Caki2 (cell line): Measurements from ENCODE around the gene KRR1. TPM values are rescaled to one million over a fixed set of nuclear protein-coding genes. Genes with fewer than 3 reads are reported as not detected.
"Not testable (repeated sequence)": the region's sequence is repeated elsewhere in the genome, so short reads cannot be mapped to it uniquely, and the experiment has no call there.

Experiments used
- DNase-seq: peaks from one replicate; pipeline ENCODE4 v3.0.0-alpha.2; 2015; ENCODE audit warnings: low read depth
- in situ Hi-C: cut with HindIII; loops from 2 replicates; pipeline ENCODE4 v1.10.0; 2016; ENCODE audit warnings: low sequenced_read_pairs, low pct_unique_long_range_greater_than_20kb, mixed read lengths
- total RNA-seq: library from RNA; depleted of rRNA; stranded (reverse); fragments of >200 nt; shearing (Covaris generic); gene quantifications from 2 replicates; pipeline ENCODE4 v1.2.3, GENCODE V29; 2014; ENCODE audit warnings: low replicate concordance

Gene KRR1
- total RNA-seq, 1 experiment from 2014 or later, result 53.4 TPM

DNA sequence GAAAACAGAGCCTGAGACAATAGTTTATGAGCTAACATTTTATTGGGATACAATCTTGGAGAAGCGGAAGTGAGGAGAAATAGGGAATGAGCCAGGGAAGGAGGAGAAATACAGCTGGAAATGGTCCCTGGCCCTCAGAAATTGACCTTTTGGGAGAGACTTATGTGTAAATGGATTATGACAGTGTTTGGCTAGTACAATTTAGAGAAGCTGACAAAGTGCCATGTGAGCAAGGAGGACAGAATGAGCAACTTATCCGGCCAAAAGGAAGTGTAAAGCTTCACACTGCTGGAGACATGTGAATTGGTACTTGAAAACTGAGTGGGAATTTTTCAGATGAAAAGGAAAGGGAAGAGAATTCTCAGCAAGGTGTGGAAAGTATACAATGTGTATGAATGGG lies 28.0 kb downstream of the KRR1 start:
- in situ Hi-C loops, result no loop called here

DNA sequence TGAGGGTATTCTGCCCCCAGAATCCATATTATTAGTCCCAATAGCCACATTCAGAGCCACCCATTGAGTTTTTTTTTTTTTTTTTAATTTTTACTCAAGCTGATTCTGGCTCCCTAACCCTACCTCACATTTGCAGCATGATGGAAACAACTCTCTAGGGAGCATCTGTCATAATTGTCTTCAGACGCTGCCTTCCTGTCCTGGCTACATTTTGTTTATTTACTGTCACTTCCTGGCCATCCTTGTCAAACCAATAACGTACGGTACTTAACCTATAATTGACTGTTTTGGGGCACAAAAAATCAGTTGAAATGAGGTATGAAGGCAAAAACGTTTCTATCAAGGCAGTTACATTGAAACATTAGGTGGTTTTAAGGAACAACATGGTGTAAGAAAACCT lies 28.8 kb downstream of the KRR1 start:
- in situ Hi-C loops, result no loop called here
- no peak for DNase-seq

More for the DNA sequence above, 28.0 kb downstream of the KRR1 start:
- DNase-seq, result no peak

DNA sequence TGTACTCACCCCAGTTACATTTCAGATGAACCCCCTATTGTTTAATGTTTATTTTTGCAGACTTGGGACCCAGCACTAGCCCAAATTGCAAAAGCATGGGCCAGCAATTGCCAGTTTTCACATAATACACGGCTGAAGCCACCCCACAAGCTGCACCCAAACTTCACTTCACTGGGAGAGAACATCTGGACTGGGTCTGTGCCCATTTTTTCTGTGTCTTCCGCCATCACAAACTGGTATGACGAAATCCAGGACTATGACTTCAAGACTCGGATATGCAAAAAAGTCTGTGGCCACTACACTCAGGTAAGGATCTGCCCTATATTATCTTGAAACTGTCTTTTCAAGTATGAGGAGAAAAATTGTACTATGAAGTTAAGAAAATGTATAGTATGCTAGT lies 29.6 kb downstream of the KRR1 start:
- in situ Hi-C loops, result no loop called here
- DNase-seq, result no peak

DNA sequence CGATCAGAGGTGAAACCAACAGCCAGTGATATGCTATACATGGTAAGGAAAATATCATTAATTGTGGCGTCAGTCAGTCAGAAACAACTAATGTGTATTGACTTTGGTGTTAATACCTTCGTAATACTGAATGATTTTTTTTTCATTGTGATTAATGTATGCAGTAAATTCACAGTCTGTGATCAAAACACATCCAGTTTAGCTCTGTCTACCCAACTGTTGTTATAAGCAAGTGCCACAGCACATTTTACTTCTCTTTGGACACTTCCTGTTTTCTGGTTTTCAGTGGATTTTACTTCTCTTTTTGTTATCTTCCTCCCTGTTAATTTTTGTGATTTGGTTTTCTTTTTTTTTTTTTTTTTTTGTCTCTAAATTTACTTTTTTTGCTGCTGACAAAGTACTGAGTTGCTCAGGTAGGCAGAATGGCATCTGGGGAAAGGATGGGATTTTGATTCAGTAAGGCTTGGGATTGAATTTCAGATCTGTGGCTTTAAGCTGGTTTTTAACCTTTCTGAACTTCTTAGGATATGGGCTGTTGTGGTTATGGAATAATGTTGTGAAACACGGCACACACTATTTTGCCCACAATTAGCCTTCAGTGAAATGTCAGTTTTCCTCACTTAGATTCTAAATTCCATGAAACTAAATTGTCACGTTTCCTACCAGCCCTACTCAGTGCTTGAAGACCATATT lies 30.2 kb downstream of the KRR1 start:
- in situ Hi-C loops, result no loop called here
- DNase-seq, result no peak

DNA sequence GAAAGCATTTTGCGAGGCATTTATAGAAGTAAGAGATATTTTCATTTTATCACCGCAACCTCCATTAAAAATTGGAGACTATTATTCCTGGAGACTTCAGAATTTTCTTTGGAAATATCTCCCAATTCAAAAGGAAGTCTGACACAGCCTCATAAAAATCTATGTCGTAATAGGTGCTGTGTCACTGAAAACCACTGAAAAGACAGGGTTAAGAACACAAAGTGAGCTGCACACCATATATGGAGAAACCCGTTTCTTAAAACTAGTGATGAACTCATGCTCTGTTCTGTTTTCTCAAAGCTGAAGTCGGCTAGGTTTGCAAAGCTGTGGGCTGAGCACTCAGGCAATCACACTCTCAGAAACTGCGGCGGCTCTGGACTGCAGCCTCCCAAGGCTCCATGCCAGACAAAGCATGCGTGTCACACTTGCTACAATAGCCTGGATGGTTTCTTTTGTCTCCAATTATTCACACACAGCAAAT lies 30.9 kb downstream of the KRR1 start, which contains the start of gene GLIPR1:
GLIPR1 (plus strand) TSS at position 287 of the 481 bp plus-strand sequence; CDS start at position 413, 126 bp downstream.
- peak; percentile 76 for DNase-seq
- in situ Hi-C loops, result no loop called here

DNA sequence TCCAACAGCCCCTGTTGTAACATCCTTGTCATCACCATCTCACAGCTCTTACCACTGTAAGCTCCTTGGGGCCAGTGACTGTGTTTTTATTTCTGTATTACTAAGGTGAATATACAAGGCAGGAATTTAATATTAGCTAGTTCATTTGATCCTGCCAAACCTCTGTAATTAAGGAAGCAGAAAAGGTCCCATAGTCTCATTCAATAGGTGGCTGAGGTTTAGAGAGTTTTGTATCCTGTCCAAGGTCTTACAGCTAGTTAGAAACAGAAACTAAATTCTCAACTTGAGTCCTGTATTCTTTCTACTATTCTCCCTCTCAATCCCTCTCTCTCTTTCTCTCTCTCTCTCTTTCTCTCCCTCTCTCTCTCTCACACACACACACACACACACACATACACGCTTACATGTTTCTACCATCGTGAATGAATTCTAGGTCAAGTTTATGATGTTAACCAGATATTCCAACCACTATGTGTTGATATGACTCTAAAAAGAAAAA lies 31.4 kb downstream of the KRR1 start:
- in situ Hi-C loops, result no loop called here
- DNase-seq, result peak; percentile 46

DNA sequence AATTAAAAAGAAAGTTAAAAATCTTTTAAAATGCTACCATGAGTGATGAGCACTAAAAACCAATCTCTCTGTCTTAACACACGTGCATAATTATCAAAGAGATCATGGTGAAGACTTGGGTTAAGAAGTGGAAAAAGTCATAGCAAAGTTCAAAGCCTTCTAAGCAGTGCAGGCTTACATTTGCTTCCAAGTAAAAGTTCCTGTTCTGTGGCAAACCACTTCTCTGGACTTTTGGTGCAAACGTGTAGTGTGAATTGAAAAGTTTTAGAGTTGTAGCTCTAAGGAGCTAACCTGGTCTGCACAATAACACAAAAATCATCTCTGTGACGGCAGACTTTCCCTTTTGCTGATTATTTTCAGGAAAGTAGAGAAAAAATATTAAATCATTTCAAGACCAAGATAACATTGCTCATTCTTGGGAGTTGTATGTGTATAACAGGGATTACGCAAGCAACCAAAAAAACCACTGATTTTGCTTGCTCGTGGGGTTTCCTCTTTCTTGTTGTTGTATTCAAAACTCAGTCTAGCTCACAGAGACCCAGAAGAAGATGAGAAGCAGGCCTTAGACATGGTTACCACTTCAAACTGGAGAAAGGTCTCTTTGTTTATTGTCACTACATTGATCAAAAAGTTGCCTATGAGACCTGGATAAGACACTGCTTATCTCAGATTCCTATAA lies 33.2 kb downstream of the KRR1 start:
- no peak for DNase-seq
- in situ Hi-C loops, result no loop called here

DNA sequence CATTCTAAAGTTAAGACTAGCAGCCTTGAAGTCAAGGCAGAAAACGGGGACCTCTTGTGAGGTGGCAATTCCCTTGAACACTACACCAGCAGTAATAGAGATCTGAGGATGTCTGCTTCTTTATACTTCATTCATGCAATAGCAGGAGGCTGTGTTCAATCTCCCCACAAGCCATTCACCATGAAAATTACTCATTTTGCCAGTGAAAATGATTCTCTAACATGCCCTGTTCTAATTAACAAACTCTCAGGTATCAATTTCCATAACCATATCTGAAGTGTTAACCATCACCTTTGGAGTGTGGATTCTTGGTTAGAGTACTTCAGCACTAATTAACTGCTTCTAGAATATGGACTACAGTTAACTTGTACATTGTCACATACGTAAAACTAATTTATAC lies 34.3 kb downstream of the KRR1 start:
- DNase-seq, result no peak

DNA sequence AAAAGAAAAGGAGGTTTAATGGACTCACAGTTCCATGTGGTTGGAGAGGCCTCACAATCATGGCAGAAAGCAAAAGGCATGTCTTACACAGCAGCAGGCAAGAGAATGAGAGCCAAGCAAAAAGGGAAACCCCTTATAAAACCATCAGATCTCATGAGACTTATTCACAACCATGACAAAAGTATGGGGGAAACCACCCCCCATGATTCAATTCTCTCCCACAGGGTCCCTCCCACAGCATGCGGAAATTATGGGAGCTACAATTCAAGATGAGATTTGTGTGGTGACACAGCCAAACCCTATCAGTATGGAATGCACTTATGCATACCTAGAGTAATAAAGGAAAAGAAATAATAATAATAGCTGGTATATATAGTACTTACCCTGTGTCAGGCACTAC lies 35.3 kb downstream of the KRR1 start:
- in situ Hi-C loops, result no loop called here
- DNase-seq, result no peak

More for the DNA sequence above, 34.3 kb downstream of the KRR1 start:
- in situ Hi-C loops, result no loop called here

DNA sequence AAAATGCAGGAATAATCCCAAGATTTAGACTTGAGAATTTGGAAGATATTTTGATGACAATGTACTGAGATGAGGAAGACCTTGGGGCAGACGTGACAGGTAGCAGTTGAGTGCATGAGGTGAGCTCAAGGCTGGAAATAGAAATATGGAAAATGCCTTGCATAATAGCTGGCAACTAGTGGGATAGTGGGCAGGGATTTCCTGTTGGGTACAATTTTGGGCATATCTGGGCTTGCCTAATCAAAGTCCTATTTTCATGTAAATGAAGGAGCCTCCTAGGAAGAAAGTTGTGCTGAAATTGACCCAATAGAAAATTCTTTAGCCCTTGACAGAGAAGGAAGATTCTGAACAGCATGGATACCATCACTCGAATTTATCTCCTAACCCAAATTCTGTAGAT lies 37.3 kb downstream of the KRR1 start:
- no peak for DNase-seq
- in situ Hi-C loops, result no loop called here

DNA sequence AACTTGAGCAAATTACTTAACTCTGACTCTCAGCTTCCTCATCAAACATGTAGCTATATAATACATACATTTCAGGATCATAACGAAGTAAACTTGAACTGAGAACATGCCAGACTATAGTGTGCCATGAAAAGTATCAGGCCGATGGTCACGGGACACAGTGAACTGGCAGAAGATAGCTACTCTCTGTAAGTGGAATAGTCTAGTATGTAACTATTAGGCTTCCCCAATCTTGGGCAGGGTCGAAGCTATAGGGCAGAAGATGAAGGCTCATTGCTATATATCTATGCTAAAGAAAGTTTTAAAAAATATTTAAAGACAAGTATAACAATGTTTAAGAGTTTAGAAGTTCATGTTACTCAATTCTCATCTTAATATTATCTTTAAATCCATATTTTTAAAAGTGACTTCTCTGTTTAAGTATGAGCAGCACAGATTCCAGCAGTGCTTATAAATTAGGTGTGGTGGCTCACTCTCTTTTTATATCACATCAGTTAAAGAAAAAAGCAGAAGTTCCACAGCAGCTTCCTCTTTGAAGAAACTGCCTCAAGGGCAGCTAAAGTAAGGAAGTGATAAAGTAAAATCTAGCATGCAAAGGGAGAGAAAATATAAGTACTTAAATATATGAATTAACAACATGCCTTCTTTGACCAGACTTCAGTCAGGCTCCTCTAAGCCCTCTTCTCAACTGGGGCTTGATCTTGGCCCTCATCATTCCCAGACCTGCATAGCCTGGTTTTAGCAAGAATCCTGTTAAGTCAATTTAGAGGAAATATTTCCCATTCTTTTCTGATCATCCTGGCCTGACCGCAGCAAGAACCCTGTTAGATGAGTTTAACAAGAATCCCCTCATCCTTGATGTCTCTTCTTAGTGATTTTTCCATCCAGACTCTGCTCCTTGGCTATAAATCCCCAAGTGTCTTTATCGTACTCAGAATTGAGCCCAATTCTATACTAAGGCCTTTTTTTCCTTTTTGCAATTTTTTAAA lies 39.2 kb downstream of the KRR1 start:
- in situ Hi-C loops, result no loop called here
- DNase-seq, result no peak

DNA sequence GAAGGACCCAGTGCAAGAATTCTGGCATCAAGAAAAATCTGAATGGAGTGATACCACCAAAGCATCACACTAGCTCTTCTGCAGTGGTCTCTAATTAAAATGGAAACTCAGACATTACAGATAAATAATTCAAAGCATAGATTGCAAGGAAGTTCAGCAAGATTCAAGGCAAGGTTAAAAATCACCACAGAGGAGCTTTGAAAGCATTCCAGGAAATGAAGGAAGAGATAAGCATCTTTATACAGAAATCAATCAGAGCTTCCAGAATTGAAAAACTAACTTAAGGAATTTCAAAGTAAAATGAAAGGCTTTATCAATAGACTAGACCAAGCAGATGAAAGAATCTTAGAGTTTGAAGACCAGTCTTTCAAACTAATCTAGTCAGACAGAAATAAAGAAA lies 51.2 kb downstream of the KRR1 start:
- in situ Hi-C loops, result no loop called here
- DNase-seq, result no peak

DNA sequence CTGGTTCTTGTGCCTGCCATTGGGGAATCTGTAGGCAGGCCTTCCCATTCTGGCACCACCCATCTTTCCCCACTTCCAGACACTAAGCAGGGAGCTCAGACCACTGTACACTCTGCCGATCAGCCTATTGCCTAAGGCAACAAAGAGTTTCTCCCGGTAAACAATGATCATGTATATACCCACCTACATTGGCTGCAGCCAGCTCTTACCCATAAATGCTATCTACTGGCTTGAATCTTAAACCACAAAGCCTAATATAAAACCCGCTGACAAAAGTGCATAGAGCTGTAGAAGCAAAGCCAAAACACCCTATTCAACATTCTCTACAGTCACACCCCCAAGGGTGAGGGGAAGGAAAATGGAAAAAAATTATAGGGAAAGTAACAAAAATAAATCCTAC lies 51.7 kb downstream of the KRR1 start:
- no peak for DNase-seq

DNA sequence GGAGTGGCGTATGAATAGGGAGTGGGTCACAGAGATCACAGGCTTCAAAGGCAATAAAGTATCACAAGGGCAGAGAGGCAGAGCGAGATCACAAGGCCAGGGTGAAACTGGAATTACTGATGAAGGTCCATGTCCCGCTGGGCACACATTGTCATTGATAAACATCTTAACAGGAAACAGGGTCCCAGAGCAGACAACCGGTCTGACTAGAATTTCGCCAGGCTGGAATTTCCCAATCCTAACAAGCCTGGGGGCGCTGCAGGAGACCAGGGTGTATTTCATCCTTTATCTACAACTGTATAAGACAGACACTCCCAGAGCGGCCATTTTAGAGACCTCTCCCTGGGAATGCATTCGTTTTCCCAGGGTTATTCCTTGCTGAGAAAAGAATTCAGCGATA lies 53.5 kb downstream of the KRR1 start:
- DNase-seq, in situ Hi-C loops: not testable (repeated sequence)

More for the DNA sequence above, 51.7 kb downstream of the KRR1 start:
- in situ Hi-C loops, result no loop called here

DNA sequence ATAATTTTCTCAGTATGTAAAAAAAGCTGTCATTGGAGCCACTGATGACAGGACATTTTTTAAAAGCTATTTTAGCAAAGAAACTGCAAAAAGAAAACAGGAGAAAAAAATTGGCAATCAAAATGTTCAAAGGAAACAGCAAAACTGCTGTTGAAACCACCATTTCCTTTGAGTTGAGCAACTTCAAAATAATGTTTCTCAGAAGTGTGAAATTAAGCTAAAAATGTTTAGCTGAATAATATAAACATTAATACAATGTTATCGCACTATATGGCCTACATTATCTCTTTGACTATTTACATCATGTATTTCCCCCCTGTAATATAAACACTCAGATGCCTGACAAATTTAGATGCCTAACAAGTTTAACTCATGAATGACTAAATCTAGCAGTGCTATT lies 54.2 kb downstream of the KRR1 start:
- no peak for DNase-seq
- in situ Hi-C loops, result no loop called here

DNA sequence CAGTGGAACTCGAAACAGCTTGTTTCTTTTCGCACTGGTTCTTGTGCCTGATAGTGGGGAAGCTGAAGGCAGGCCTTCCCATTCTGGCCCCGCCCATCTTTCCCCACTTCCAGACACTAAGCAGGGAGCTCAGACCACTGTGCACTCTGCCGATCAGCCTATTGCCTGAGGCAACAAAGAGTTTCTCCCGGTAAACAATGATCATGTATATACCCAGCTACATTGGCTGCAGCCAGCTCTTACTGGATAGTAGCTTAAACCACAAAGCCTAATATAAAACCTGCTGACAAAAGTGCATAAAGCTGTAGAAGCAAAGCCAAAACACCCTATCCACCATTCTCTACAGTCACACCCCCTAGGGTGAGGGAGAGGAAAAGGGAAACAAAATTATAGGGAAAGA lies 55.6 kb downstream of the KRR1 start:
- in situ Hi-C loops, result no loop called here
- no peak for DNase-seq

DNA sequence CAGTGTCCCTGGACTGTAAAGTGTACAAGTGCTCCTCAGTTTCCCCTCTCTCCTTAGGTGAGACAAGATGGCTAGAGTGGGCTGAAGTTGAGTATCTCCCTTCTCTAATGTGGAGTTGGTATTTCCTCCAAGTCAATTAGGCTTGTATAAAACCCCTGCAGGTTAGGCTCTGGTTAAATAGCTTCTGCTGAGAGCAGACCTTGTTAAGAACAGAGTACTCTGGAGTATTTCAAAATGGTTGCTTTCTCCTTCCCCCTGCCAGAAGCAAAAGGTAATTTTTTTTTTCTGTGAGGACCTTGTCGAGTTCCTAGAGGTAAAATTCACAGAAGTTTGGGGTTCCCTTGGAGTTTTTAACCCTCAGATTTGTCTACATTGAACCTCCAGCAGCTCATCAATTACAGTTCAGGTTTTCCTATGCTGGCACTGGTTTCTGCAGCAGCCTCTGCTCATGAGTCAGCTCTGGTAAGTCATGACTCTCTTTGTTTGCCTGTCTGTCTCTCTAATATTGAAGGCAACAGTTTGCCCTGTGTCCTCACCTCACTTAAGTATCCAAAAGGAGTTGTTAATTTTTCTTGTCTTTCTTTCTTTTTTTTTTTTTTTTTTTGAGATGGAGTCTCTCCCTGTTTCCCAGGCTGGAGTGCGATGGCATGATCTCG lies 58.6 kb downstream of the KRR1 start:
- DNase-seq, result no peak
- in situ Hi-C loops, result no loop called here
